OCI-LY1 (cell line): ENCODE data around the gene PITPNM3.

Source experiments
- CTCF ChIP-seq: fragments of 200-600 bp; sonication (generic), shearing (Covaris generic); IDR thresholded peaks from 2 replicates; pipeline ENCODE4 v1.5.1; 2017; ENCODE audit warnings: mild to moderate bottlenecking, antibody characterized with exemption, low read length, moderate library complexity, mixed read lengths
- EZH2 ChIP-seq: fragments of 200-600 bp; sonication (generic), shearing (Covaris generic); IDR thresholded peaks from 2 replicates; pipeline ENCODE4 v1.8.0; 2017; ENCODE audit warnings: borderline replicate concordance, mixed run types, mild to moderate bottlenecking, antibody characterized with exemption, low read length, moderate library complexity, mixed read lengths

- TF ChIP-seq CTCF (no peak), EZH2 (no peak)
Measured at GRCh38 chr17:6503641-6504195, 52.6 kb downstream of the PITPNM3 start.
